Activated CD4-positive, alpha-beta T cell treated with anti-CD3 and anti-CD28 coated beads, Interleukin-10, Interleukin-2, amounts not matched to agents 100 ng/mL and 50 ng/mL, durations not matched to agents 16 hours and 8 hours (primary cell): ENCODE measurements around the gene PDE4D.
"Not testable (repeated sequence)": the region's sequence is repeated elsewhere in the genome, so short reads cannot be mapped to it uniquely, and the experiment has no call there.

Experiments used
- DNase-seq: peaks from one replicate; pipeline ENCODE4 v3.0.0-alpha.2; 2020

Gene PDE4D

DNA sequence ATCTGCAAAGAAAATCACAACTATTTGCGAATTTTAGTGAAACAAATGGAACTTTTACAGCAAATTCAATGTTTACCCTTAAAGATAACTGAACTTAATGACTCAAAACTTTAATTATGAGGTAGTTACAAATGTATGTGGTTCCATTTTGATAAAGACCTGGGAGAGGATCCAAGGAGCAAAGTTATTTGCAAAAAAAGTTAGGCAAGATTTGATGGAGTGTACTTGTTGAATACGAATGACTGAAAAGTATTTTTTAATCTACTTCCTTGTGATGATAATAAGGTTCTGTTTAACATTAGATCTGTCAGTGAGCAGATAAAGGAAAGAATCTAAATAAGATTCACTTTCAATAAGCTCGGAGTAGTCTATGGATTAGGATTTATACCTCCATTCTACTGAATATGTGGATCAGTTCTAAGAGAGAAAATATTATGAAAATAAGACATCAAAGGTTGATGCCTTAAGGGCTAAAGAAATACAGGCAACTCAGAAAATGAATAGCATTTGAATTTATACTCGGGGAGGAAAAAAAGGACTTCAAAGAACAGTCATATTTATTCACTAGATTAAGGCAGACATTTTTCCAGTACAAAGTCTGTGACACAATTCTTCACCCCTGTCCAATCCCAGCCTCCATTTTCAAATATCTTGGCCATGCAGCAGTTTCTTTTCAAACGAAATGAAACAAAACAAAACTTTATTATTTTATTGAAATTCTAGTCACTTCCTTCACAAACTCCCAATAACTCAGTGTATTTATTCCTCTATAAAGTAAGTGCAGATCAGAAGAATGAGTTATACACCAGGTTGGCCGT, 199.8 kb downstream of the PDE4D start:
- no peak for DNase-seq

DNA sequence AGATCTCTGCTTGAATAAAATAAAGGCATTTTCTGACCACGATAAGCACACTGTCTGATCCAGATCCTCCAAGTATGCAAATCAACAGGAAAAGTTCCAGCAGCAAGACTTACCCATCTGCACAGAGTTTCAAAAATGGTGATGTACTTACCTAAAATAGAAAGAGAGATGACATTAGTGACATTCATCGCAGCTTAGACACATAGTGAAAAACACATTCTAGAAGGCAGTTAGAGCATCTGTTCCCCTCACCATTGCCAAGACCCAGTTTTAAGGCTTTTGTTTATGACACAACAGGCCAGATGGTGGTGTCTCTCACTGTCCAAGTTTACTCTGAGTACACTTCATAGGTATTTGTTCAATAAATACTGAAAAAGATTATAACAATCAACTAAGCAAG, 207.7 kb downstream of the PDE4D start:
- DNase-seq, result no peak

DNA sequence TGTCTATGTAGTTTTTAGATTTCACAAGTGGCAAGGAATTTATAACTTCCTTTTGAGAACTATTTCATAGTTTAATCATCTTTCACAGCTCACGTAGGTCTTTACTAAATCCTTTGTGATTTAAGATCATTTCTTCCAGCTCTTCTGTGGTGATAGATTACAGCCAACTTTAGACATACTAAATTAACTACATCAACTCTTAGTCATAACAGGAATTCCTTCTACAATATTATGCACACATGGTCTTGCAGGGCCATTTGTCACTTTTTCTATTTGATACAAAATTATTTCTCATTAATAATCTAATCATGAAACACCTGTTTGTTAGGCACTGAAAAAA, 208.4 kb downstream of the PDE4D start:
- no peak for DNase-seq

DNA sequence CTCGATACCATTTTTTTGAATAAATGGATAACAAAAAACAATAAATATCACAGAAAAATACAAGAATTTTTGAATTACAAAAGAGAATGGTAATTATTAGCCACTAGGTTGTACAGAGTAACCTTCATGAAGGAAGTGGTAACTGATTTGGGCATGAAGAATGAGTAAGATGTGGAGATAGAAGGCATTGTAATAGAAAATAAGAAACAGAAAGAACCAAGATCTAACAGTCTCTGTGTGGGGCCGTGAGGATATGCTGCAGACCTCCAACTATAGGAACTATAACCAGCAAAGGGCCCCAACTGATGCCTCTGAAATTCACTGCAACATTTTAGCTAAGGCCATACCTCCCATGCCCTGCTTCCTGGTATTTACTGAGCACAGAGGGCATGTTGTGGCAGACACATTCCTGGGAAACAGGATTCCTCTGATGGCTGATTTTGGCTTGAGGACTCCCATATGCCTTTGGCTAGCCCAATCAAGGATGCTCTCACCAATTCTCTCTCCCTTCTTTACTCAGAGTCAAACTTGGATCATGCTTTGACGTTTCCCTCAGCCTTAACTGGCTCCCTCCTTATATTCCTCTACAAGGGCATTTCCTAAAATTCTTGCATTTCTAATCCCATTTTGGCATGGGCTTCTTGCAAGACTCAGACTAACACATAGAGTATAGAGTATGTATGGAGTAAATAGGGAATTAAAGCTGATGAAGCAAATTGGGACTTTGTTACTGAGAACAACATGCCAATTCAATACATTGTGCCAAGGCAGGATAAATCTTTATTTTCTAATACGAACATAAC, 208.9 kb downstream of the PDE4D start:
- DNase-seq, result no peak

DNA sequence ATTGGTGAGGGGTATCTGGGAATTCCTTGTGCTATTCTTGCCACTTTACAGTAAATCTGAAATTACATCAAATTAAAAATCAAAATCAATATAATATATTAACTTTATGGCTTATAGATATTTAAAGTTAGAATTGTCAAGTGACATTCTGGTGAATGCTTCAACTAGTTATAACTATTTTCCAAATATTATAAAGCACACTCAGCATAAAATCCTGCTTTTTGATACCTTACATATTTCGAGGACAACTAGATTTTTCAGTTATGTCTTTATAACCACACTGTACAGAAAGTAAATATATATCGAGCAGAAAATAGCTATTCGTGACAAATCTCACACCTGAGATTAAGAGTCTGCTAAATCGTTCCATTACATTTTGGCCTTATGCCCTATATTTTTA, 210.2 kb downstream of the PDE4D start:
- no peak for DNase-seq

DNA sequence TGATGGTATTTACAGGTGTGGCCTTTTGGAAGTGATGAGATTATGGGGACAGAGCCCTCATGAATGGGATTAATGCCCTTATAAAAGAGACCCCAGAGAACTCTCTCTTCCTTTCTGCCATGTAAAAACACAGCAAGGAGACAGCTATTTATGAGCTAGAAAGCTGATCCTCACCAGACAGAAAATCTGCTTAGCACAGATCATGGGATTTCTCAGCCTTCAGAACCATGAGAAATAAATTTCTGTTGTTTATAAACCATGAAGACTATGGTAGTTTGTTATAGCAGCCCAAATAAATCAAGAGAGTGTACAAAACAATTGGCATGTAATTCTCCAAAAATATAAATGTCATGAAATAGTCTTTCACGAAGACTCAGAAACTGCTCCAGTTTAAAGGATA, 211.0 kb downstream of the PDE4D start:
- no peak for DNase-seq

DNA sequence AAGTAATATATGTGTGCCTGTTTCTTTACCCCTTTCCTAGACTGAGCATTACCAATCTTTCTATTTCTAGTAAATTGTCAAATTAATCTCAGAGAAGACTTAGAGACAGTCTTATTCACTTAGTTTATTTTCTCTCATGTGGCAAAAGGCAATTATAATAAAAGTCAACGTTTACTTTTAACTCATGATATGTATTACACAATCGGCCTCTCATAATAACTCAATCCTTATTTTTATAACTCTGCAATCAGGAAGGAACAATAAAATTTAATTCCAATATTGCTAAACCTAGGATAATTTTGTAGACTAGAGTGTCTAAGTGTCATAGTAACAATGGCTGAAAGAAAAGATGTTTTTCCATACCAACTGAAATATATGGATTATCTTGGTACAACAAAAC, 214.6 kb downstream of the PDE4D start:
- DNase-seq, result no peak

DNA sequence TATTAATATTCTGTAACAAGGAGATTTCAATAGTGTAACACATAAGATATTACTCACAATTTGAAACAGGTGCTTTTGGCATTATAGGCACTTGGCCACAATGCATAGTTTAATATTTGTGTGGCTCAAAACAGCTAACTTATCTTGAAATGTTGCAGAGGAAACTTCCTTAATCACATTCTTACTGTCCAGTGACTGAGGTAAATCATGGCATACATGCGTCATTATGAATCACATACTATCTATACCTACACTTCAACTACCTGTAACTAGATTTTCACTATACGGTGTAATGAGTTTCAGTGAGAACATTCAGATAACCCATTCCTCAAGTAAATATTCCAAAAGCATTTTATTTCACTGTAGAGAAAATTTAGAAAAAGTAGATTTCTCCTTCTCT, 218.8 kb downstream of the PDE4D start:
- no peak for DNase-seq

DNA sequence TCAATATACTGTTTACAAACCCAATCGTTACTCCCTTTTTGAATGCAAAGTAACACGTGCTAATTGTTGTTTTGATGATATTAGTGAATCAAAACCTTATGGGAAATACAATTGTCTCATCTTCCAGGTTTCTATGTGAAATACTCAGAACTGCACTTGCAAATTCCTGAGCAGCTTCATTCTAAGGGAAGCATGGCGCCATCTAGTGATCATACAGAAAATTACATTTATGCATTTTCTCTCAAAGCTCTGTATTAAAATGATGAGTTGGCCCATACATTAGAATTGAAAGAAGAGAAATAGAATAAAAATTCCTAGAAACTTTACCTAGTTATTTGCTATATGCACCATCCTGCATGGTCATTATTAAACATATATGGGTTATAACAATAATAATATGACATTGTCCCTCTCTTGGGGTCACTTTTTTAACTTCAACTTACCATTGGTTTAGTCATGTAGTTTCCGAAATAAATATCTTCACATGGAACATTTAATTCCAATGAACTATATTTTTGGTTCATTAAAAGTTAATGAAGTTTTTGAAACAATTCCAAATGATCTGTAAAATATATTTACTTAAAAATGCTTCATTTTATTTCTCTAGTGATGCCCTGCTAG, 220.0 kb downstream of the PDE4D start:
- peak; percentile 45 for DNase-seq

DNA sequence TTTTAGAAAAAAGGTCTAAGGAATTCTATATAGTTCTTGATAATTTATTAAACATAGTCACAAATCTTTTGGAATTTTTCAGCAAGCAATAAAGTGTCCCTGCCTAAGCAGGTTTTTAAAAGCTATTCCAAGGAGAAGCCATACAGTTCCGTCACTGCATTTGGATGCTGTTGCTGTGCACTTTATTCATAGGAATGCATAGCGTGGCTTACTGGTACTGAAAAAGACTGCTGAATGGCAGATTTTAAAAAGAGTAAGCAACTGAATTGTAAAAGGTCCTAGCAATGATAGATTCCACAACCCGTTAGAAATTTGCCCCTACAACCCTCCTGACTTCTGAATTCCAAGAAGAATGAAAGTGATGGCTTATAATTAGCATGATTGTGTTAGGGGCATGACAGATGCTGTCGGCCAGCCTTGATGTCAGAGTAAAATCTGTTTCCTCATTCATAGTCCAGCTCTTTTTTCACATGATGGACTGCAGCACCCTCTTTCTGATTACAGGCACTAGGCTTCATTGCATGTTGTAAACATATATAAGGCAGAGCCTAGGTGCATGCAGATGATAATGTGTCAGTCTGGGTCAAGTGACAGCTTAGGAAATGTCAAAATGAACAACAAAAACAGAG, 227.0 kb downstream of the PDE4D start:
- no peak for DNase-seq

DNA sequence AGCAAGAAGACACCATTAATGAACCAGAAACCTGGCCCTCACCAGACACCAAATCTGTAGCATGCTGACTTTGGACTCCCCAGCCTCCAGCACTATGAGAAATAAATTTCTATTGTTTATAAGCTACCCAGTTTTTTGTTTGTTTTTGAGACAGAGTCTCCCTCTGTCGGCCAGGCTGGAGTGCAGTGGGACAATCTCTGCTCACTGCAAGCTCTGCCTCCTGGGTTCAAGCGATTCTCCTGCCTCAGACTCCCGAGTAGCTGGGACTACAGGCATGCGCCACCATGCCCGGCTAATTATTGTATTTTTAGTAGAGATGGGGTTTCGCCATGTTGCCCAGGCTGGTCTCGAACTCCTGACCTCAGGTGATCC, 227.7 kb downstream of the PDE4D start:
- not testable (repeated sequence) for DNase-seq

DNA sequence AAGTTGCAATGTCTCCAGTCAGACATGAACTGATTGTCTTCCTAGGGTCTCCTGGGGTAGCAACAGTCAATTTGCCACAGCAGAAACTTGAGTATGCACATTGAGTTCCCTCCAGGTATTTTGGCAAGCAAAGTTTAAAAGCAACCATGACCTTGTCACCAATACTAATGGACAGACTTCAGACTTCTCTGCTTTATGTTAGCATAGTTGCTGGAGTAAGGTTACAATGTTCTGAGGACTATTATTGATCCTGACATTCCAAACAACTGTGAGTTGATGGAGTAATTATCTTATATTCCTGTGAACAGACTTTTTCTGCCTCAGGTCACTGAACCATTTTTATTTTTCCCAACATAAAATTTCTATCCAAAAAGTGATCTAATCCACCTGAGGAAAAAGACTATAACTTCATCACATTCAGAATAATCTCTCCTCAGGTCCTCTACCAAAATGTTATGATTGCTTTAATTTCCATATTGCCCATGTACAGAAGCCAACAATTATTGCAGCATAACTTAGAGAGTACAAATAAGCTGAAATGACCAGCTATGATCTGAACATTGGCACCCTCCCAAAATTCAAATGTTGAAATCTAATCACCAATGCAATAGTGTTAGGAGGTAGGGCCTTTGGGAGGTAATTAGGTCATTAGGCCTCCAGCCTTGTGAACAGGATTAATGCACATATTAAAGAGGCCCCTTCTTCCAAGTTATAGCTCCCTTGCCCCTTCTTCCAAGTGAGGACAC, 228.3 kb downstream of the PDE4D start:
- DNase-seq, result no peak

DNA sequence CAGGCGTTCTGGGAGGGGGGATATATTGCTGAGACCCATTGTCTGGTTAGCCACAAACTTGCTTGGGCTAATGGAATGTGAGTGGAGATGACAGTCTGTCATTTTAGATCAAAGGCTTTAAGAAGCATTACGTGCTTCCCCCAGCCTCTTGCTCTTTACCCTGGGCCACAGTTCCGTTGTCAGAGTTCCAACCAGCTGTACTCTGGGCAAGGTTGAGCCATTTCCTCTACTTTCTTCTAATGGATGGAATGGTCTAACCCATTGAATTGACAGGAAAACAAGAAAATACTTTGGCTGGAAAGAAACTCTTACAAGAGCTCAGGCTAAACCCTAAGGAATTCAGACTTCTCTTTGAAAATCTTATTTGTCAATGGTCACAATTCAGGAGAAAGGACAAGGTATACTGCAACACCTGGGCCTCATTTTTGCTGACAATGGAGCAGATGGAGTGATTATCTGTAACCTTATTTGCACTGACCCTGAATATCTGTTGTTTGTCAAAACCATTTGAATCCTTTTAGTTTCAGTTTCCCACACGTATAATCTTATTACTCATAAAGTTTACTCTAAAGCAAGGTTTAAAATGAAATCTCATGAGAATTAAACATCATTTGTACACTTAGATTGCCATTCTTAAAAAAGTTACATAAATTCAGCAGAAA, 231.4 kb downstream of the PDE4D start:
- DNase-seq, result no peak

DNA sequence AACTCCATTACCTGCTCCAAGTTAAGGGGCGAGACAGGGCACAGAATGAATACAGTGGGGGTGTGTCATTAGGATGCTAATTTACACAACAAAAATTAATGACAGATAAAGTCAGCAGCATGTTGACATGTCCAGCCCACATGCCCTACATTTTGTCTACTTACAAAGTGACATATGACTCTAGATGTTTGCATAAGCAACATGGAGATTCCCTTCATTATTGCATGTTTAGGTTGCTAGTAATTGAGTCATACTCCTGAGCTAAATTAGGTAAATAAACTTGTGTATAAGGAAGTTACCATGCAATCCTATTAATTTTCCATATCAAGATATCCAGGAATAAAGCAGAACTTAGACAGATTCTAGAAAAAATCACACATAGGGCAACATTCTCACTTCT, 232.2 kb downstream of the PDE4D start:
- DNase-seq, result no peak

DNA sequence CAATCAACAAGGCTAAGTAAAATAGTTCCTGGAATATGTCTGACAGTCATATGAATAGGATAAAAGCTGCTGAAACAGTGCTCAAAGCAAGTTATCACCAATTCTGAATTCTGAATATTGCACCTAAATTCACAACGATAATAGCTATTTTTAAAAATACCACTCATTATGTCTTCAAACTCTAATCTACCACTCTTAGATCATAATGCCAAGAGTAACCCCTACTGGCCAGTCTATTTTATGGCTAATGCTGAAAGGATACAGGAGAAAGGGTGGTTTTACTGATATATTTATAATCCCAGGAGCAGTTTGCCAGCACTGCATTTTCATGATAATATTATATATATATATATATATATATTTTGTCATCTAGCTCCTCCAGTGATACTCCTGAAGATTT, 232.8 kb downstream of the PDE4D start:
- DNase-seq, result peak; percentile 14

DNA sequence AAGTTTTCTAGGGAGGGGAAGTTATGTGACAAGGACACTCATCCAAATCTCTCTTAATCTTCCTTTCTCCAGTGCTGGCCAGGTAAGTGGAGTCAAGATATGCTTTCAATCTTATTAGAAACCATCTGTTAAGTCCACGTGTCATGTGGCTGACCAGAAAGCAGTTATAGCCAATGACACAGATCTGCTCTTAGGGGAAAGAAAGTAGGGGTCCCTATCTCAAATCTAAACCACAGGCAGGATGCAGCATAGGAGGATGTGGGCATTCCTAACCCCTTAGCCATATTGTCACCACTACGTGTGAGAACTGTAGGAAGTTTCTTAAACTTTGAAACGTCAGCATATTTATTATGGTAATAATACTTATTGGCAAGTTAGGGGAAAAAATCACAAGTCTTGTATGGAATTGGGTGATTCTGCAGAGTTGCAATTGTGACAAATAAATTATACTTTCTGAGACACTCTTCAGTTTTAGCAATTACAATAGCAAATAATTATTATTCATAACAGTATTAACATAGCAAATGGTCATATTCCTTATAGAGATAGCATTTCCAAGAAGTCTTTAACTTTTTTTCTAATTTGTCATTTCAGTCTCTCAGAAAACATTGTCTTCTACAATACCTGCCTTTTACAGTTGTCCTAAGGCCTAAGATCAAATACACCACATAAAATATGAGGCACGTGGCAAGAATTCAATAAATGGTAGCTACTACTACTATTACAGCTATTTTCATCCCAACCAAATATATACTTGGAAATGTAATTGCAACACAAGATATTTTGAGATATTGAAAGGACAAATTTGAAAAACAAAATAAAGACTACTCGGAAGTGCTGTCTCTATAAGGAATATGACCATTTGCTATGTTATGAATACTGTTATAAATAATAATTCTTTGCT, 236.9 kb downstream of the PDE4D start:
- DNase-seq, result peak; percentile 27

DNA sequence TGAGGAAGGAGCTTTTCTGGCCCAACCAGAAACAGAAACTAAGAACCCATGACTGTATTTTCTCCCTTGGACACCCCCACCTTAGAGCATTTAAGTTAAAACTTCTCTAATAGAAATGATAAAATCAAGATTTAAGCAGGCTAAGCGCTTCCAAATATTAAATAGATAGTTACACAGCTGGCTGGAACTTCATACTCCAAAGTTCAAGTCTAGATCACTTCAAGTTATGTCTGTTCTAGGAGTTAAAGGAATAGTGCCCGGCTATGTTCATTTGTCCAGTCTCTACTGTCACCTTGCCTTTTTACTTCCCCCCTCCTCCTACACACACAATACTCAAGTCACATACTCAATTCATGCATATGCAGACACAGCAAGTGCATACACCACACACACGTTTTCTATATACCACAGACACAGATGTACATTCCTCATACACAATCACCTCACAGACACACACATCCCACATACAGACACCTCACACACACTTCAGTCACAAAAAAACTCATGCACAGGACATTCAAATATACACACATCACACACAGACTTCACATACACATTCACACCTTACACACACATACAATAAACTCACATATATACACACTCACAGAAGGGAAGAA, 237.7 kb downstream of the PDE4D start:
- DNase-seq, result no peak

DNA sequence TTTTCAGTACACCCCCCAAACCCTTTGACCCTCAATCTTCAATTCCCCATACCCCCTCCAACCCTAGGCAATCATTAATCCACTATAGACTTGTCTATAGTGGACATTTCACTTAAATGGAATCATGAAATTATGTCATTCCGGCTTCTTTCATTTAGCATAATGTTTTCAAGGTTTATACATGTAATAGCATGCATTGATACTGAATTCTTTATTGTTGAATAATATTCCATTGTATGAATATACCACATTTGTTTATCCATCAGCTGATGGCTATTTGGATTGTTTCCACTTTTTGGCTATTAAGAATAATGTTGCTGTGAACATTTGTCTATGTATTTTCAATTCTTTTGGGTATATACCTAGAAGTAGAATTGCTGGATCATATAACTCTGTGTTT, 238.8 kb downstream of the PDE4D start:
- DNase-seq, result no peak

DNA sequence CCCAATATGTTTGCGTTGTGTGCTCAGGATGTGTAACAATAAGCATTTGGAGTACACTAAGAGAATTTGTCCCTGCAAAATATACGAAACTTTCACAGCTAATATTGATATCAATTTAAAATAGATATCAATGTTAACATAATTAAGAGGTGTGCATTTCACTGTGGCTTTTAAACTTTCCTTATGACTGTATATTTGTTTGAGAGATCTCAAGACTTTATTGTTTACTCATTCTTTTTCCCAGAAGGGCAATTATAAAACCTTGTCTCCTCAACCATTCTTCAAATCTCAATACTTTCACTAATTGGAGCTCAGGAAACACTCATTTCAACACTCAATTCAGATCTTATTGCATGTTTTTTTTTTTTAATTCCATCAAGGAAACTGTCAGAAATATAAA, 241.1 kb downstream of the PDE4D start:
- no peak for DNase-seq
